ENCODE data around the gene ERAL1. TPM values are rescaled to one million over a fixed set of nuclear protein-coding genes. Genes with fewer than 3 reads are reported as not detected.

Gene ERAL1
- total RNA-seq, 4 donors from 2014 or later: 26.4 to 52.8 (median 36.2) TPM

GRCh38 chr17:28857905-28858800, 3.3 kb downstream of the ERAL1 start:
- Histone ChIP-seq H3K4me1 (peaks cover 0 to 17% (median 8%) of the 10 kb centered on the region in 4 donors), H3K4me3 (no peak overlapping the region)

GRCh38 chr17:28858801-28859355, 4.1 kb downstream of the ERAL1 start:
- TF ChIP-seq CTCF (IDR thresholded peaks at IDR 0.05) (no peak), POLR2A (IDR thresholded peaks at IDR 0.05) (no peak), EP300 (IDR thresholded peaks at IDR 0.05) (no peak)
- 54 to 86% methylated on average over 2 of the region's 2 CpGs for WGBS, 2 donors
- DNase-seq (ENCODE audit: low spot score in 2 of 2): no peak

More at GRCh38 chr17:28857905-28858800, 3.3 kb downstream of the ERAL1 start:
- Histone ChIP-seq H3K36me3 (peaks cover 0 to 60% (median 10%) of the 10 kb centered on the region in 3 donors), H3K27ac (no peak overlapping the region), H3K27me3 (no peaks in the 10 kb centered on the region), H3K9me3 (no peaks in the 10 kb centered on the region)
- DNase-seq (ENCODE audit: low spot score in 2 of 2): no peak
- no peak for TF ChIP-seq POLR2A (IDR thresholded peaks at IDR 0.05)
- no peak for TF ChIP-seq EP300 (IDR thresholded peaks at IDR 0.05)
- WGBS, 2 donors: 89 to 90% methylated on average over 3 of the region's 3 CpGs

GRCh38 chr17:28860363-28860808, 5.6 kb downstream of the ERAL1 start:
- no peaks in the 10 kb centered on the region for H3K27me3 ChIP-seq
- H3K9me3 ChIP-seq: no peaks in the 10 kb centered on the region
- H3K27ac ChIP-seq: no peak overlapping the region
- peaks cover 0 to 60% (median 10%) of the 10 kb centered on the region in 3 donors for H3K36me3 ChIP-seq
- TF ChIP-seq EP300 (IDR thresholded peaks at IDR 0.05) (no peak), CTCF (IDR thresholded peaks at IDR 0.05) (no peak), POLR2A (IDR thresholded peaks at IDR 0.05) (no peak)
- H3K4me3 ChIP-seq: no peak overlapping the region
- no peak for DNase-seq (ENCODE audit: low spot score in 2 of 2)
- WGBS, 2 donors: 91 to 93% methylated on average over 4 of the region's 4 CpGs
- peaks cover 0 to 8% (median 4%) of the 10 kb centered on the region in 4 donors for H3K4me1 ChIP-seq

More at GRCh38 chr17:28858801-28859355, 4.1 kb downstream of the ERAL1 start:
- H3K4me1 ChIP-seq: peaks cover 0 to 17% (median 8%) of the 10 kb centered on the region in 4 donors
- H3K27ac ChIP-seq: no peak overlapping the region
- no peaks in the 10 kb centered on the region for H3K27me3 ChIP-seq
- no peaks in the 10 kb centered on the region for H3K9me3 ChIP-seq
- H3K4me3 ChIP-seq: no peak overlapping the region
- peaks cover 0 to 60% (median 10%) of the 10 kb centered on the region in 3 donors for H3K36me3 ChIP-seq

GRCh38 chr17:28861393-28862203, 6.8 kb downstream of the ERAL1 start:
- Histone ChIP-seq H3K27me3 (no peaks in the 10 kb centered on the region), H3K9me3 (no peaks in the 10 kb centered on the region), H3K36me3 (peaks cover 0 to 54% (median 10%) of the 10 kb centered on the region in 3 donors), H3K4me1 (no peaks in the 10 kb centered on the region), H3K4me3 (no peak overlapping the region), H3K27ac (no peak overlapping the region)
- WGBS, 2 donors: 60 to 66% methylated on average over 8 of the region's 8 CpGs
- no peak for TF ChIP-seq CTCF (IDR thresholded peaks at IDR 0.05)
- no peak for TF ChIP-seq POLR2A (IDR thresholded peaks at IDR 0.05)
- no peak for TF ChIP-seq EP300 (IDR thresholded peaks at IDR 0.05)
- DNase-seq (ENCODE audit: low spot score in 2 of 2): no peak

GRCh38 chr17:28862561-28862960, 7.7 kb downstream of the ERAL1 start:
- TF ChIP-seq EP300 (IDR thresholded peaks at IDR 0.05) (no peak), POLR2A (IDR thresholded peaks at IDR 0.05) (no peak), CTCF (IDR thresholded peaks at IDR 0.05) (no peak)
- no peak for DNase-seq (ENCODE audit: low spot score in 2 of 2)
- 93% methylated on average over 3 of the region's 3 CpGs for WGBS, 2 donors
- Histone ChIP-seq H3K9me3 (no peaks in the 10 kb centered on the region), H3K36me3 (peaks cover 0 to 45% (median 10%) of the 10 kb centered on the region in 3 donors), H3K27me3 (no peaks in the 10 kb centered on the region), H3K4me3 (no peak overlapping the region), H3K27ac (no peak overlapping the region), H3K4me1 (no peaks in the 10 kb centered on the region)

Data from tibial nerve (tissue), 4 donors.